Midbrain (tissue), 1 donor: ENCODE data around the gene SORL1-AS1.
"Not testable (repeated sequence)": the region's sequence is repeated elsewhere in the genome, so short reads cannot be mapped to it uniquely, and the experiment has no call there.

Source experiments
- DNase-seq: peaks from one replicate; lab custom pipeline; 2025; lab: John Stamatoyannopoulos, UW

Gene SORL1-AS1

GRCh38 chr11:121452609-121453150 is at the start of gene SORL1-AS1:
SORL1-AS1 (minus strand) TSS chr11:121452967.
- DNase-seq = no peak

GRCh38 chr11:121500717-121501116 is 48.0 kb upstream of the SORL1-AS1 start:
- no peak for DNase-seq

- DNase-seq = no peak
Measured at GRCh38 chr11:121500275-121500674, 47.5 kb upstream of the SORL1-AS1 start.

GRCh38 chr11:121499405-121499804 is 46.6 kb upstream of the SORL1-AS1 start:
- DNase-seq = no peak

GRCh38 chr11:121497176-121497998 is 44.6 kb upstream of the SORL1-AS1 start:
- DNase-seq = no peak

GRCh38 chr11:121494355-121495099 is 41.8 kb upstream of the SORL1-AS1 start:
- no peak for DNase-seq

GRCh38 chr11:121489823-121490222 is 37.1 kb upstream of the SORL1-AS1 start:
- no peak for DNase-seq

GRCh38 chr11:121488641-121489040 is 35.9 kb upstream of the SORL1-AS1 start:
- no peak for DNase-seq

GRCh38 chr11:121488170-121488569 is 35.4 kb upstream of the SORL1-AS1 start:
- DNase-seq = peak; percentile 30

- DNase-seq = no peak
Measured at GRCh38 chr11:121487191-121487590, 34.4 kb upstream of the SORL1-AS1 start.

GRCh38 chr11:121486054-121486453 is 33.3 kb upstream of the SORL1-AS1 start:
- DNase-seq = no peak

GRCh38 chr11:121485216-121485615 is 32.4 kb upstream of the SORL1-AS1 start:
- DNase-seq = no peak

GRCh38 chr11:121483805-121484480 is 31.2 kb upstream of the SORL1-AS1 start:
- no peak for DNase-seq

- peak; percentile 43 for DNase-seq
Measured at GRCh38 chr11:121482231-121483129, 29.7 kb upstream of the SORL1-AS1 start.

GRCh38 chr11:121481484-121482230 is 28.9 kb upstream of the SORL1-AS1 start:
- DNase-seq = not testable (repeated sequence)

GRCh38 chr11:121479698-121480238 is 27.0 kb upstream of the SORL1-AS1 start:
- no peak for DNase-seq

- no peak for DNase-seq
Measured at GRCh38 chr11:121478895-121479697, 26.3 kb upstream of the SORL1-AS1 start.

- no peak for DNase-seq
Measured at GRCh38 chr11:121478226-121478894, 25.6 kb upstream of the SORL1-AS1 start.
